ENCODE measurements around the gene PDE4A.

GRCh38 chr19:10419200-10419645 lies 1.1 kb upstream of the PDE4A start:
- TF ChIP-seq POLR2A (IDR thresholded peaks at IDR 0.05; ENCODE audit: low read length) = no peak
- no peak for TF ChIP-seq GATA1 (IDR thresholded peaks at IDR 0.05; ENCODE audit: low read depth, low read length)
